ENCODE measurements around the gene LEPROT.

DNA sequence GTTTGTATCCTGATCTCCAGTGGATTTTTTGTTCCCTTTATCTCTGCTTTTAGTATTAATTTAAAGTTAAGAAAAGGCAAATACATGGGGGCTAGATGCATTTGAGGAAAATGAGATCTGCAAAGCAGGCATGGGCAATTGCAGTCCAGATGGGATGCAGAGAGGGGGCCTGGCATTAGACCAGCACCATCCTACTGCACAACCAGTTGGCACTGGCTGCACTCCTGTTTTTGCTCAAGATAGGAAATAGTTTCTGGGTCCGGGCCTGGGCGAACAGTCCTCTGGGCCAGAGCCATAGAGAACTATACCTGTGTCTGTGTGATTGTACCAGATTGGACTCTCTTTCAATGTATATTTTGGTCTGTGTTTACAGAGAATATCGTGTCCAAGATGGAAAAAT lies 34.0 kb upstream of the LEPROT start:
- TF ChIP-seq POLR2AphosphoS5 (IDR thresholded peaks at IDR 0.05; ENCODE audit: low read depth, low read length) (no peak), SIN3A (IDR thresholded peaks at IDR 0.05; ENCODE audit: borderline replicate concordance, insufficient read depth, low read length) (no peak), FOXP2 (optimal IDR thresholded peaks at IDR 0.05; ENCODE audit: borderline replicate concordance, extremely low read depth, extremely low read length, insufficient read depth) (no peak), TAF1 (IDR thresholded peaks at IDR 0.05; ENCODE audit: borderline replicate concordance, insufficient read depth, low read length) (no peak)
- TF ChIP-seq, protein P1, sequence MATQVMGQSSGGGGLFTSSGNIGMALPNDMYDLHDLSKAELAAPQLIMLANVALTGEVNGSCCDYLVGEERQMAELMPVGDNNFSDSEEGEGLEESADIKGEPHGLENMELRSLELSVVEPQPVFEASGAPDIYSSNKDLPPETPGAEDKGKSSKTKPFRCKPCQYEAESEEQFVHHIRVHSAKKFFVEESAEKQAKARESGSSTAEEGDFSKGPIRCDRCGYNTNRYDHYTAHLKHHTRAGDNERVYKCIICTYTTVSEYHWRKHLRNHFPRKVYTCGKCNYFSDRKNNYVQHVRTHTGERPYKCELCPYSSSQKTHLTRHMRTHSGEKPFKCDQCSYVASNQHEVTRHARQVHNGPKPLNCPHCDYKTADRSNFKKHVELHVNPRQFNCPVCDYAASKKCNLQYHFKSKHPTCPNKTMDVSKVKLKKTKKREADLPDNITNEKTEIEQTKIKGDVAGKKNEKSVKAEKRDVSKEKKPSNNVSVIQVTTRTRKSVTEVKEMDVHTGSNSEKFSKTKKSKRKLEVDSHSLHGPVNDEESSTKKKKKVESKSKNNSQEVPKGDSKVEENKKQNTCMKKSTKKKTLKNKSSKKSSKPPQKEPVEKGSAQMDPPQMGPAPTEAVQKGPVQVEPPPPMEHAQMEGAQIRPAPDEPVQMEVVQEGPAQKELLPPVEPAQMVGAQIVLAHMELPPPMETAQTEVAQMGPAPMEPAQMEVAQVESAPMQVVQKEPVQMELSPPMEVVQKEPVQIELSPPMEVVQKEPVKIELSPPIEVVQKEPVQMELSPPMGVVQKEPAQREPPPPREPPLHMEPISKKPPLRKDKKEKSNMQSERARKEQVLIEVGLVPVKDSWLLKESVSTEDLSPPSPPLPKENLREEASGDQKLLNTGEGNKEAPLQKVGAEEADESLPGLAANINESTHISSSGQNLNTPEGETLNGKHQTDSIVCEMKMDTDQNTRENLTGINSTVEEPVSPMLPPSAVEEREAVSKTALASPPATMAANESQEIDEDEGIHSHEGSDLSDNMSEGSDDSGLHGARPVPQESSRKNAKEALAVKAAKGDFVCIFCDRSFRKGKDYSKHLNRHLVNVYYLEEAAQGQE (IDR thresholded peaks at IDR 0.05; ENCODE audit: insufficient read depth in 1 of 2, low read depth in 2 of 2, low read length in 2 of 2): no peak

Measured in PFSK-1 (cell line).